ENCODE results near the gene DND1. TPM values are rescaled to one million over a fixed set of nuclear protein-coding genes. Genes with fewer than 3 reads are reported as not detected.

The DND1 gene
- total RNA-seq, 1 experiment from 2014 or later = 3.3 TPM

GRCh38 chr5:140642718-140643117 is 30.7 kb downstream of the DND1 start:
- Mint-ChIP-seq H3K4me1 (peaks cover 20% of the 10 kb centered on the region), H3K36me3 (peaks cover 35% of the 10 kb centered on the region), H3K4me3 (no peak overlapping the region), H3K27me3 (ENCODE audit: low read depth) (0 out of 2 replicates have a peak, but pooled peaks cover 2% of the 10 kb centered on the region), H3K27ac (no peak overlapping the region), H3K9me3 (peaks cover 6% of the 10 kb centered on the region)
- CTCF ChIA-PET = no interaction called here
- ATAC-seq (no peak), DNase-seq (ENCODE audit: low spot score) (no peak)
- TF ChIP-seq TP53 (CRISPR knock-in tag; IDR thresholded peaks at IDR 0.05) = no peak
- TF ChIP-seq GABPB1 (CRISPR knock-in tag; IDR thresholded peaks at IDR 0.05) = peak; percentile 58; the same call in 1 of the 2 replicates
- TF ChIP-seq ZBTB43 (CRISPR knock-in tag; IDR thresholded peaks at IDR 0.05) = no peak
- TF ChIP-seq OVOL2 (CRISPR knock-in tag; IDR thresholded peaks at IDR 0.05; ENCODE audit: borderline replicate concordance) = no peak
- POLR2A ChIA-PET = no interaction called here

DNA sequence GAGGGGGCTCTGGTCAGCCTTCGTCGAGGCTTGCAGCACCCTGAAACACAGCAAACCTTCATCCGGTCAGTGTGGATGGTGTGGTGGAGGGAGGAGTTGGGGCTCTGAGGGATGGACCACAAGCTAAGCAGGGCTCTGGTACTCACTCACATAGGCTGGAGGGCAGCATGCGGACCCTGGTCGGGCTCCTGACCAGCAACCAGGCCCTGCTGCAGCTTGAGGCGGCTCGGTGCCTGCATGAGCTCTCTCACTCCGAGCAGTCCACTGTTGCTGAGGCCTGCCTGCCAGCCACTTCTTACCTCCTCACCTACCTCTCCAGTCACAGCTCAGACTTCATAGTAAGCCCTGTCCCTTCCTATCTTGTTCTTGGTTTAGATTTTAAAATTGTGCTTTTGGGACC is 31.7 kb downstream of the DND1 start:
- peaks cover 6% of the 10 kb centered on the region for H3K9me3 Mint-ChIP-seq
- POLR2A ChIA-PET = interaction anchor here (1.6 kb wide), 1 partner anchor 94 kb away, joined by 3 read pairs; the partner anchor contains the start of gene EIF4EBP3
- H3K4me3 Mint-ChIP-seq = no peak overlapping the region
- ATAC-seq (no peak), DNase-seq (ENCODE audit: low spot score) (no peak)
- H3K4me1 Mint-ChIP-seq = peaks cover 20% of the 10 kb centered on the region
- TF ChIP-seq, protein P1, sequence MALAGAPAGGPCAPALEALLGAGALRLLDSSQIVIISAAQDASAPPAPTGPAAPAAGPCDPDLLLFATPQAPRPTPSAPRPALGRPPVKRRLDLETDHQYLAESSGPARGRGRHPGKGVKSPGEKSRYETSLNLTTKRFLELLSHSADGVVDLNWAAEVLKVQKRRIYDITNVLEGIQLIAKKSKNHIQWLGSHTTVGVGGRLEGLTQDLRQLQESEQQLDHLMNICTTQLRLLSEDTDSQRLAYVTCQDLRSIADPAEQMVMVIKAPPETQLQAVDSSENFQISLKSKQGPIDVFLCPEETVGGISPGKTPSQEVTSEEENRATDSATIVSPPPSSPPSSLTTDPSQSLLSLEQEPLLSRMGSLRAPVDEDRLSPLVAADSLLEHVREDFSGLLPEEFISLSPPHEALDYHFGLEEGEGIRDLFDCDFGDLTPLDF (CRISPR knock-in tag; IDR thresholded peaks at IDR 0.05) = no peak
- no peak for TF ChIP-seq ELF4 (CRISPR knock-in tag; IDR thresholded peaks at IDR 0.05; ENCODE audit: low read depth)
- no peak for TF ChIP-seq CTCF (IDR thresholded peaks at IDR 0.05)
- no peak for TF ChIP-seq RELA (CRISPR knock-in tag; IDR thresholded peaks at IDR 0.05; ENCODE audit: borderline replicate concordance)
- TF ChIP-seq, protein P2, sequence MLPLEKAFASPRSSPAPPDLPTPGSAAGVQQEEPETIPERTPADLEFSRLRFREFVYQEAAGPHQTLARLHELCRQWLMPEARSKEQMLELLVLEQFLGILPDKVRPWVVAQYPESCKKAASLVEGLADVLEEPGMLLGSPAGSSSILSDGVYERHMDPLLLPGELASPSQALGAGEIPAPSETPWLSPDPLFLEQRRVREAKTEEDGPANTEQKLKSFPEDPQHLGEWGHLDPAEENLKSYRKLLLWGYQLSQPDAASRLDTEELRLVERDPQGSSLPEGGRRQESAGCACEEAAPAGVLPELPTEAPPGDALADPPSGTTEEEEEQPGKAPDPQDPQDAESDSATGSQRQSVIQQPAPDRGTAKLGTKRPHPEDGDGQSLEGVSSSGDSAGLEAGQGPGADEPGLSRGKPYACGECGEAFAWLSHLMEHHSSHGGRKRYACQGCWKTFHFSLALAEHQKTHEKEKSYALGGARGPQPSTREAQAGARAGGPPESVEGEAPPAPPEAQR (CRISPR knock-in tag; IDR thresholded peaks at IDR 0.05) = no peak
- TF ChIP-seq GRHL2 (CRISPR knock-in tag; IDR thresholded peaks at IDR 0.05; ENCODE audit: insufficient replicate concordance, severe bottlenecking) = no peak
- no peak for TF ChIP-seq PREB (CRISPR knock-in tag; IDR thresholded peaks at IDR 0.05; ENCODE audit: borderline replicate concordance)
- no peak for TF ChIP-seq TCF7 (CRISPR knock-in tag; IDR thresholded peaks at IDR 0.05; ENCODE audit: low read depth)
- TF ChIP-seq TEAD1 (CRISPR knock-in tag; IDR thresholded peaks at IDR 0.05) = no peak
- TF ChIP-seq JUN (CRISPR knock-in tag; IDR thresholded peaks at IDR 0.05) = no peak
- TF ChIP-seq SOX15 (CRISPR knock-in tag; IDR thresholded peaks at IDR 0.05) = no peak
- TF ChIP-seq ZBTB21 (CRISPR knock-in tag; IDR thresholded peaks at IDR 0.05; ENCODE audit: borderline replicate concordance) = no peak
- TF ChIP-seq ZNF121 (CRISPR knock-in tag; IDR thresholded peaks at IDR 0.05) = no peak
- TF ChIP-seq FOXK1 (CRISPR knock-in tag; IDR thresholded peaks at IDR 0.05) = no peak
- no peak for TF ChIP-seq SP1 (CRISPR knock-in tag; conservative IDR thresholded peaks at IDR 0.05)
- TF ChIP-seq, protein P3, sequence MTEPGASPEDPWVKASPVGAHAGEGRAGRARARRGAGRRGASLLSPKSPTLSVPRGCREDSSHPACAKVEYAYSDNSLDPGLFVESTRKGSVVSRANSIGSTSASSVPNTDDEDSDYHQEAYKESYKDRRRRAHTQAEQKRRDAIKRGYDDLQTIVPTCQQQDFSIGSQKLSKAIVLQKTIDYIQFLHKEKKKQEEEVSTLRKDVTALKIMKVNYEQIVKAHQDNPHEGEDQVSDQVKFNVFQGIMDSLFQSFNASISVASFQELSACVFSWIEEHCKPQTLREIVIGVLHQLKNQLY (CRISPR knock-in tag; IDR thresholded peaks at IDR 0.05) = no peak
- TF ChIP-seq MYBL2 (CRISPR knock-in tag; IDR thresholded peaks at IDR 0.05) = no peak
- H3K27ac Mint-ChIP-seq = no peak overlapping the region
- 0 out of 2 replicates have a peak, but pooled peaks cover 2% of the 10 kb centered on the region for H3K27me3 Mint-ChIP-seq (ENCODE audit: low read depth)
- CTCF ChIA-PET = interaction anchor here (1.0 kb wide), 1 partner anchor 279 kb away, joined by 3 read pairs; no protein-coding TSS in a partner anchor
- peaks cover 35% of the 10 kb centered on the region for H3K36me3 Mint-ChIP-seq
